GM21529 (cell line): ENCODE measurements around the gene GOLGA8M.
"Not testable (repeated sequence)": the region's sequence is repeated elsewhere in the genome, so short reads cannot be mapped to it uniquely, and the experiment has no call there.

Source experiments
- ATAC-seq: cut with Tn5 transposase; IDR thresholded peaks from one replicate; pipeline ENCODE4 v1.9.1; 2021; ENCODE audit not compliant: unreplicated experiment

Gene GOLGA8M

GRCh38 chr15:28664575-28664974 lies 47.6 kb downstream of the GOLGA8M start:
- not testable (repeated sequence) for ATAC-seq

- ATAC-seq = not testable (repeated sequence)
Observed at GRCh38 chr15:28663717-28664116, 48.5 kb downstream of the GOLGA8M start.

- not testable (repeated sequence) for ATAC-seq
Observed at GRCh38 chr15:28660750-28661149, 51.5 kb downstream of the GOLGA8M start.

- ATAC-seq = not testable (repeated sequence)
Observed at GRCh38 chr15:28656018-28656360, 56.2 kb downstream of the GOLGA8M start.

GRCh38 chr15:28655329-28656017 lies 56.7 kb downstream of the GOLGA8M start:
- not testable (repeated sequence) for ATAC-seq

GRCh38 chr15:28654194-28654593 lies 58.0 kb downstream of the GOLGA8M start:
- not testable (repeated sequence) for ATAC-seq

- not testable (repeated sequence) for ATAC-seq
Observed at GRCh38 chr15:28652538-28652937, 59.7 kb downstream of the GOLGA8M start.
